Neural progenitor cell (in vitro differentiated cells): Measurements from ENCODE around the gene ADO.

ENCODE experiments used
- CTCF ChIP-seq: fragments of 200-600 bp; sonication (generic); IDR thresholded peaks from 2 replicates; pipeline ENCODE4 v1.5.1; 2017; ENCODE audit warnings: antibody characterized with exemption, mild to moderate bottlenecking
- EZH2 ChIP-seq: fragments of 200-600 bp; sonication (generic); IDR thresholded peaks from 2 replicates; pipeline ENCODE4 v1.6.1; 2017; ENCODE audit warnings: antibody characterized with exemption, mild to moderate bottlenecking, moderate library complexity
- EZH2phosphoT487 ChIP-seq: fragments of 200-600 bp; sonication (generic); IDR thresholded peaks from 2 replicates; pipeline ENCODE4 v1.6.1; 2017; ENCODE audit warnings: antibody characterized with exemption

- TF ChIP-seq CTCF = no peak
- TF ChIP-seq EZH2 = no peak
- TF ChIP-seq EZH2phosphoT487 = no peak
Measured at GRCh38 chr10:62804356-62805230, at the start of gene ADO.
